ENCODE measurements around the gene ZBTB14. TPM values are rescaled to one million over a fixed set of nuclear protein-coding genes. Genes with fewer than 3 reads are reported as not detected.

Gene ZBTB14, protein sequence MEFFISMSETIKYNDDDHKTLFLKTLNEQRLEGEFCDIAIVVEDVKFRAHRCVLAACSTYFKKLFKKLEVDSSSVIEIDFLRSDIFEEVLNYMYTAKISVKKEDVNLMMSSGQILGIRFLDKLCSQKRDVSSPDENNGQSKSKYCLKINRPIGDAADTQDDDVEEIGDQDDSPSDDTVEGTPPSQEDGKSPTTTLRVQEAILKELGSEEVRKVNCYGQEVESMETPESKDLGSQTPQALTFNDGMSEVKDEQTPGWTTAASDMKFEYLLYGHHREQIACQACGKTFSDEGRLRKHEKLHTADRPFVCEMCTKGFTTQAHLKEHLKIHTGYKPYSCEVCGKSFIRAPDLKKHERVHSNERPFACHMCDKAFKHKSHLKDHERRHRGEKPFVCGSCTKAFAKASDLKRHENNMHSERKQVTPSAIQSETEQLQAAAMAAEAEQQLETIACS
- total RNA-seq, result 27.7 TPM

DNA sequence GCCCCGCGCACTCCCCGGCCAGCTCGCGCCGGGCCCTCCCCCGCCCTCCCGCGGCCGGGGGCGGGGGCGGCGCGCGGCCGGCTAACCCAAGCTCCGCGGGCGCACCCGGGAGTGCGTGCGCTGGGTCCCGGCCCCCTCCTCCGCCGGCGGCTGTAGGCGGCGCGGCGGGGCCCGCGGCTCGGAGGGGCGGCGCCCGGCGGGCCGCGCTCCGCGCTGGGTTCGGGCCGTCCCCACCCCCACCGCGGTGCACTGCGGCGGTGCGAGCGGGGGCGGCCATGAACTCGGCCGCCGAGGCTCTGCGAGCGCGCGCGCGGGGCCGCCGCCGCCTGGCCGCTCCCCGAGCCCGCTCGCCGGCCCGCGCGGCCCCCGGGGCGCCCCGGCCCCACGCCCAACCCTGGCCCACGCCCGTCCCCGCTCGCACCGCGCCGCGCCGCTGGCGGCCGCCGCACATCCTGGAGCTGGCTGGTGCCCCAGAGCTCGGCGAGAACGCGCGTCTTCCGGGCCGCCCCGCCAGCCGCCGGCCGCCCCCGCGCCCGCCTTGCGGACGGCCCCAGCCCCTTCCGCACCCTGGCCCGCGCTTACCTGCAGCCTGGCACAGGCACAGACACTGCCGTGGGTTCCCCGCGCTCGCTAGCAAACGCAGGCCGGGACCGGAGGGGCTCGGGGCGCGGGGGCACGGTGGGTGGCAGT lies at the start of gene ZBTB14:
Gene ZBTB14 (minus strand): TSS at position 496 of the 690 bp plus-strand sequence. CDS start 2,480 bp downstream, outside the sequence.

Other genes starting within 250 kb of the ZBTB14 start
- gene AKAIN1, start 98.5 kb downstream of the ZBTB14 start, total RNA-seq, result not detected
- gene EPB41L3, start 248.3 kb upstream of the ZBTB14 start, total RNA-seq, result 114 TPM

Measured in diencephalon (tissue), 1 donor.